NK-92 (cell line): ENCODE data around the gene ATP7B.

Source experiments
- DNase-seq: peaks from one replicate; lab custom pipeline; 2025; ENCODE audit not compliant: unreplicated experiment; lab: John Stamatoyannopoulos, UW

ATP7B gene

GRCh38 chr13:51950722-51951121 lies 60.5 kb downstream of the ATP7B start:
- DNase-seq = no peak

DNA sequence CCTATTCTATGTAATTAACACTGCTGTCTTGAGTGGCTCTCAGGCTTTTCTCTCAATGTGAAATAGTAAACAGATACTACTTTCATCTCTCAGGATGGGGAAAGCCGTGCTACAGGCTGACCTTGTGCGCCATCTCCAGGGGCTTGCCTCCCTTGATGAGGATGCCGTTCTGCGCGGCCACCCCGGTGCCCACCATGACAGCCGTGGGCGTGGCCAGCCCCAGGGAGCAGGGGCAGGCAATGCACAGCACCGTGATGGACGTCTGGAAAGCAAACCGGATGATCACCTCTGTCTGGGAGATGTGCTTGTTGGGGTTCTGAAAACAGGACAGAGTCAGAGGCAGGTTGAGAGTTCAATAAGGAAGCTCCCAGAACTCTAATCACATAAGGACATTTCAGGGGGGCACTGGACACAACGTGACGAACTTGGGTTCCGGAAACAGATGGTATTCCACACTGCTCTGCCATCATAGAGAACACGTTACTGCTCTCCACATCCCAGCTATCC lies 65.0 kb downstream of the ATP7B start:
- no peak for DNase-seq

- no peak for DNase-seq
Measured at GRCh38 chr13:51945149-51945548, 66.1 kb downstream of the ATP7B start.

DNA sequence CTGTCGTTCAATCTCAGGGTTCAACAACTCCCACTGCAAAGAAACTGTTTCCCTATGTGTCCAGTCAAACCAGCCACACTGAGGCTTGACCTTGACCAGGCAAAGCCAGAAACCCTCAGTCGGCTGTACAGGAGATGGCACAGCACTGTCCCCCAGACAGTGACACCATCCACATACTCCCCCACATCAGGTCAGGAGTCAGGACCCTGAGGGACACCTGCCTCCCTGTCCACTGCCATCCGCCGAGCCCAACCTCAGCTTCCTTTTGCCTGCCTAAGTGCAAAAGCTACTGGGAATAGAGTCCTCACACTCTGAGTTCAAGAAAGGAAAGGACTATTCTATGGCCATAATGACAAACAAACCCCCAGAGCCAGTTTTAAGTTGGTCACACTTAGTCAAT lies 66.8 kb downstream of the ATP7B start:
- no peak for DNase-seq

DNA sequence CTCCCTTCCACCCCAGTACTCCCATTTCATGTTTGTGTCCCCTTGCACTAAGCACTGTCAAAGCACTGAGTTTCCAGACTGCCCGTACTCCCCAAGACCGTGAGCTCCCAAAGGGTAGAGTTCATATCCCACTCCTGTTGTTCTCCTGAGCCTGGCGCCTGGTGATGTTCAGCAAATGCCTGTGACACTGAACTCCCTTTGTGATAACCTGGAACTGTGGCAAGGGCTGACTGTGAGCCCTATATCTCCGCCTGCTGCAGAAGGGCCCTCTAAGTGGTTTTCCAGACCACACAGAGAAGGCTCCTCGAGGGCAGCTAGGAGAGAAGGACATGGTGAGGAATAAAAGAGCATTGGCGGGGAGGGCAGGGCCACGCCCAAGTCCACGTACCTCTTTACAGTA lies 67.5 kb downstream of the ATP7B start:
- DNase-seq = no peak

- DNase-seq = no peak
Measured at GRCh38 chr13:51942189-51942588, 69.1 kb downstream of the ATP7B start.

- no peak for DNase-seq
Measured at GRCh38 chr13:51938454-51938853, 72.8 kb downstream of the ATP7B start.

GRCh38 chr13:51937320-51938290 lies 73.6 kb downstream of the ATP7B start:
- no peak for DNase-seq

DNA sequence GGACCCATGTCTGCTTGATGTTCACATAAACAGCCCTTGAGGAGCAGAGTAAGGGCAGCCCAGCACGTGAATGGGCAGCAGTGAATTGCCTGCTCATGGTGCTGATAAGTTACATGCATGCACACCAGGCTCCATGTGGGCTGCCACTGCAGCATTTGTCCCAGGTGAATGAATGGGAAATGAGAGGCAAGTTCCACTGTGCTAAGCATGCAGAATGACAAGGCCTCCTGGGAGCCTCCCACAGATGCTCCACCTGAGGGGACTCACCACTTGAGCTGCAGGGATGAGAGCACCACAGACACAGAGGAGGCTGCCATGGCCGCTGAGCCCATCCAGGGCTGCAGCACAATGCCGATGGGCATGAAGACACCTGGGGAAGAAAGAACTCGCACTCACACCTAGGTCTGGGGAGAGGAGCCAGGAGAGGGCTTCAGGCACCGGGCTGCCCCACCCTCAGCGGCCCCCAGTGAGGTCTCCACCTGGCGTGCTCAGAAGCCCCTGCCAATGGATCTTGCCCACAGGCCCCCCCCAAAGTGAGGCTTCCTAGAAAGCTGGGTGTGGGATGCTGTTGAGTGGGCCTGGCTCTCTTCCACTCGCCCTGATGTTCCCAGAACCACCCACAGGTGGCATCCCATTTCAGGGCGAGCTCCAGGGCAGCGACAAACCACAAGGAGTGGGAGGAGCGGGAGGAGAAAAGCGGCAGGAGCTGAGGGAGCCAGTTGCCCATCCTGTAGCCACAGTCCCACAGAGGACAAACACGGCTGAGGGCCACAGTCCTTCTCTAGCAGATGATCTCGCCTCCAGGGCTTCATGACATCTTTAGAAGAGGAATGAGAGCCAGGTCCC lies 75.7 kb downstream of the ATP7B start:
- no peak for DNase-seq

DNA sequence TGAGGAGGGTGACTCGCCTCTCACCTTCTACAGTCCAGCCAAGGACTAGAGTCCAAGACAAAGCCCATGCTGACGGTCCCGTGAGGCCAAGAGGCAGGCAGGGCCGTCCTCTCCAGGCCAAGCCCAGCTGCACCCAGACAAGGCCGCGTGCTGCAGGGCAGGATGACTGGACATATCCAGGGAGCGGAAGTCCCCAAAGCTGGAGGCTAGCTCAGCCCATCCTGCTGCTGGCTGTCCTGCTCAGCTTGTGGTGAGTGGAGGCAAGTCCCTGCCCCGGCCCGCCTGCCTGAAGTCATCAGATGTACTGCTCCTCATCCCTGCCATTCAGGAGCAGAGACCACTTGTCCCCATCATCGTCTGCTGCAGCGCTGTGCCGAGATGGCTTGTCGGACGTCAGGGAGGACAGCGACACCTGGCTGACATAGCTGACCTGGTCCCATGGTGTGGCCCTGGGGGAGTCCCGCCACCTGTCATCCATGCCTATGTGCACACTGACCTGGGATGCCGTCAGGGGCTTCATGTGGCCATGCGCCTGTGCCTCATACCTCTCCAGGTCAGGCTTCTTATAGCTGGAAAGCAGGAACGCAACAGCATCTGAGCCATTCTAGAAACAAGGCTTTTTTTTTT lies 76.7 kb downstream of the ATP7B start:
- no peak for DNase-seq

DNA sequence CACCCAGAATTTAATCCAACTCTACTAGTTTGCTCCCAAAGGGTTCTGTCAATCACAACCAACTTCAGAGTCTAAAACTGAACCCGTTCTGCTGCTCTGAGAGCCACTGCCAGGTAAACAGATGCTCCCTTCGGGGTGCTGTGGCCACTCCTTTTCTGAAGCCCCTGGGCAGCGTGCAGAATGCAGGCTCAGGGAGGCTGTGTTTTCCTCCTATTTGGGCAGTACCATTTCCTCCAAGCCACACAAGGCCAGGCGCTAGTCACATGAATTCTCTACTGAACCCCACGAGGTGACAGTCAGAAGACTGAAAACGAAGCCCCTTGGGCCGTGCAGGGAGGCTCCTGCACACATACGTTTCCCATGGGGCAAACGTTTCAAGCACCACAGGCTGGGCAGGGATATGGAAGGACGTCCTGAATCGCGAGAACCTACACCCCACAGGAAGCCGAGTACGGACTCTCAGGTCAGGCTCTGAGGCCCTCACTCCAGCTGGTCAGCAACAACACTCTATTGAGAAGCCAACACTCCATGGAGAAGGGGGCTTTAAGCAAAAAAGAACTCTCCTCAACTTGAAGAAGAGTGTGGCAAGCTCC lies 77.7 kb downstream of the ATP7B start:
- DNase-seq = no peak

DNA sequence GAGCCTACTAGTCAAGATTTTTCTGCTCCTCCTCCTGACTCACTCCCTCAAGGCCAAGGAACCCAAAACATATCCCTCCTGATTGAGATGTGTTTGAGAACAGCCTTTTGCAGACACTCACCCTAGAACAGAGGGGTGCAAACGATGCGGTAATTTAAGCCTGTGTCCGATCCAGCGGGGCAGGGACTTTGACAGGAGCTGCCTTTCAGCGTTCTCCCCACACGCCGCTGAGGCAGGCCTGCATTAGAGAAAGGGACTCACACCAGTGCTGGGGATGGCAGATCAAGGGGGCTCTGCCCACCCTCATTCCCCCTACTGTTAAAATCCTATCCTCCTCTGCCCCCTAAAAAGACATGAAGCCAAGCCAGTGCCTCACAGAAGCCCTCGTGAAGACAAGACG lies 79.0 kb downstream of the ATP7B start:
- no peak for DNase-seq

- DNase-seq = no peak
Measured at GRCh38 chr13:51931606-51932005, 79.6 kb downstream of the ATP7B start.

GRCh38 chr13:51929699-51930098 lies 81.6 kb downstream of the ATP7B start:
- no peak for DNase-seq

DNA sequence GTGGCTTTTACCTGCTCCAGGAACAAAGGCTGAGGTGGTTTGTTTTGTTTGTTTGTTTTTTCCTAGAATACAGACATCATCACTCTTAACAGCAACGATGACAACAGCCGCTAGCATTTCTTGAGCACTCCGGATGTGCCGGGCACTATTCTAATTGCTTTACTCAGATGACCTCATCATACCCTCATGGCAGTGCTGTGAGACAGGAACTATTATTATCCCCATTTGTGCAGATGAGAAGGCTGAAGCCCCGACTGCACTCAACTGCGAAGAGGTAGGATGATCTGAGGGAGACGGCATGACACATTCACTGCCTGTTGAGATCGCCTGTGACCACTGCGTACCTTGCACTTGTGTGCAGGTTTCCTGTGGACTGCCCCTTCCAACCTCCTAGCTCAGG lies 83.0 kb downstream of the ATP7B start:
- DNase-seq = no peak

DNA sequence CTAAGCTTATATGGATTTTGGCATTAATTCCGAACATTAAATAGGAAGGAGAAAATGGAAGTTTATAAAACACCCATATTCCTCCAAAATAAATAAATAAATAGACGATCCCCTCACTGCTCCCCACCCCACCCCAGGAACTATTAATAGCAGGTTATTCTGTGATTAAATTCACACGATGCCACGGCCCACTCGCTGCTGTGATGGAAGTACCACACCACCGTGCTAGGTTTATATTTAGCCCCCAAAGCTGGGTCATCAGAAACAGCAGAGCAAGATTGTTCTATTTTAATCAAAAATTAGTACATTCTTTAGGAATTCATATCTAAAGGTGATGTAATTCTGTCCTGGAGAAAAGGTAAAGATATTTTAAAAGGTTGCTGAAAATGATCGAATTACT lies 84.1 kb downstream of the ATP7B start:
- no peak for DNase-seq

- DNase-seq = no peak
Measured at GRCh38 chr13:51926528-51926885, 84.7 kb downstream of the ATP7B start.

GRCh38 chr13:51925865-51926527 lies 85.3 kb downstream of the ATP7B start:
- no peak for DNase-seq

DNA sequence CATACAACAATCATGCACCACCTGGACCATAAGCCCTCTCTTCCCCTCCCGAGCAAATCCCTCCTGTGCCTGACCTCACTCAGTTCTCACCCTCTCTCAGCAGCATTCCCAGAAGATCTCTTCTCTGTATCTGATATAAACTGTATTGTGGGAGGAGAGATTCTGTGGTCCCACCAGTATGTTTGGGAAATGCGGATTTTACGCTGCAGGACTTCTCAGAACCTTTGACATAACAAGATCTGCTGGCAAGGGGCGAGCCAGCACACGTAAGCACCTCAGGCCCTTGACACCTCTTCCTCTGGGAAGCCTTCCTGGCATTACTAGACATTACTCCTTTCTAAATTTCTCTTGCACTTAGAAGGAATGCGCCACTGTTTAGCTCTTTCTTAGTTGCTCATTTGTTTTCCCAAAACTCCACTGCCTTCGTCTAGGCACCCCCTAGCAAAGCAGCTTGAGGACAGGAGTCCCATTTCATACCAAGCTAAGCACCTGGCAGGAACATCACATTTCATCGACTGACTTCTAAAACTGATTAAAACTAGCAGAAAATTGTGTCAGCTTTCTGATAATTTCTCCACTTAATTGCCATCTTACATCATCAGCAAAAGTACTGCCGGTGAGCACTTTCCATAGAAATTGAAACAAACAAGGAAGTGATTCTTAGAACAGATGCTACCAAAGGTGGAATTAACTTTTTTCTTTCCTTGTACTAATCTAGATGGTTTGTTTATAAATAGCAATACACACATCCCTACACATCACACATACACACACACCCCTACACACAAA lies 86.3 kb downstream of the ATP7B start:
- DNase-seq = no peak
